Thymus (tissue), 14 donors: ENCODE results near the gene PEX6. TPM values are rescaled to one million over a fixed set of nuclear protein-coding genes. Genes with fewer than 3 reads are reported as not detected.

Source experiments
- DNase-seq, 9 donors: peaks; one replicate each; pipeline ENCODE4 v3.0.0-alpha.2; 2013; ENCODE audit warnings: low spot score in 9 of 9, low read depth in 6 of 9, missing footprints in 1 of 9
- H3K27ac ChIP-seq, 2 donors: one replicate each; pipeline ENCODE4 v1.5.1; 2013; ENCODE audit warnings: control low read depth in 1 of 2, low read depth in 1 of 2, low read length in 1 of 2, mild to moderate bottlenecking in 1 of 2, moderate library complexity in 1 of 2
- H3K27me3 ChIP-seq, 2 donors: one replicate each; pipeline ENCODE4 v1.5.1; 2013; ENCODE audit warnings: low read length in 1 of 2; ENCODE audit not compliant: control insufficient read depth in 2 of 2, insufficient read depth in 1 of 2
- H3K36me3 ChIP-seq, 2 donors: one replicate each; pipeline ENCODE4 v1.5.1; 2013; ENCODE audit warnings: low read length in 1 of 2, mild to moderate bottlenecking in 1 of 2, moderate library complexity in 1 of 2; ENCODE audit not compliant: control insufficient read depth in 2 of 2, insufficient read depth in 2 of 2
- H3K4me1 ChIP-seq, 2 donors: one replicate each; pipeline ENCODE4 v1.5.1; 2013; ENCODE audit warnings: low read length in 2 of 2; ENCODE audit not compliant: control insufficient read depth in 2 of 2, insufficient read depth in 2 of 2
- H3K4me3 ChIP-seq, 2 donors: one replicate each; pipeline ENCODE4 v1.5.1; 2013; ENCODE audit warnings: low read length in 2 of 2, control low read depth in 1 of 2, mild to moderate bottlenecking in 1 of 2
- H3K9me3 ChIP-seq, 2 donors: one replicate each; pipeline ENCODE4 v1.5.1; 2013; ENCODE audit warnings: low read length in 1 of 2, mild to moderate bottlenecking in 1 of 2; ENCODE audit not compliant: control insufficient read depth in 2 of 2, insufficient read depth in 1 of 2
- WGBS: extraction: QIAGEN DNeasy Blood & Tissue Kit; methylation state at CpG from one replicate; pipeline ENCODE4 v1.1.7; 2013; 5-methylcytosine and 5-hydroxymethylcytosine counted together
- long read RNA-seq, 10 donors: transcript quantifications; one replicate each; lab custom pipeline, GENCODE V29; 2026
- polyA plus RNA-seq: library from polyadenylated mRNA; stranded (reverse); fragments of 200-250 nt; gene quantifications from one replicate; pipeline ENCODE4 v1.2.3, GENCODE V29; 2013
- total RNA-seq: library from RNA; stranded (reverse); fragments of 120-200 nt; gene quantifications from one replicate; pipeline ENCODE4 v1.2.4, GENCODE V29; 2013
- donor health status: healthy.

The PEX6 gene, protein sequence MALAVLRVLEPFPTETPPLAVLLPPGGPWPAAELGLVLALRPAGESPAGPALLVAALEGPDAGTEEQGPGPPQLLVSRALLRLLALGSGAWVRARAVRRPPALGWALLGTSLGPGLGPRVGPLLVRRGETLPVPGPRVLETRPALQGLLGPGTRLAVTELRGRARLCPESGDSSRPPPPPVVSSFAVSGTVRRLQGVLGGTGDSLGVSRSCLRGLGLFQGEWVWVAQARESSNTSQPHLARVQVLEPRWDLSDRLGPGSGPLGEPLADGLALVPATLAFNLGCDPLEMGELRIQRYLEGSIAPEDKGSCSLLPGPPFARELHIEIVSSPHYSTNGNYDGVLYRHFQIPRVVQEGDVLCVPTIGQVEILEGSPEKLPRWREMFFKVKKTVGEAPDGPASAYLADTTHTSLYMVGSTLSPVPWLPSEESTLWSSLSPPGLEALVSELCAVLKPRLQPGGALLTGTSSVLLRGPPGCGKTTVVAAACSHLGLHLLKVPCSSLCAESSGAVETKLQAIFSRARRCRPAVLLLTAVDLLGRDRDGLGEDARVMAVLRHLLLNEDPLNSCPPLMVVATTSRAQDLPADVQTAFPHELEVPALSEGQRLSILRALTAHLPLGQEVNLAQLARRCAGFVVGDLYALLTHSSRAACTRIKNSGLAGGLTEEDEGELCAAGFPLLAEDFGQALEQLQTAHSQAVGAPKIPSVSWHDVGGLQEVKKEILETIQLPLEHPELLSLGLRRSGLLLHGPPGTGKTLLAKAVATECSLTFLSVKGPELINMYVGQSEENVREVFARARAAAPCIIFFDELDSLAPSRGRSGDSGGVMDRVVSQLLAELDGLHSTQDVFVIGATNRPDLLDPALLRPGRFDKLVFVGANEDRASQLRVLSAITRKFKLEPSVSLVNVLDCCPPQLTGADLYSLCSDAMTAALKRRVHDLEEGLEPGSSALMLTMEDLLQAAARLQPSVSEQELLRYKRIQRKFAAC
- 14.6 TPM for total RNA-seq
- 16.6 TPM for polyA plus RNA-seq
- long read RNA-seq, donor 1 = 0 reads
- long read RNA-seq, donor 2 = 0 reads
- long read RNA-seq, donor 3, partial matches to known transcripts = 6 of 6 reads
- long read RNA-seq, donor 3, other reads (novel, unspliced or antisense) = 0 of 6 reads
- long read RNA-seq, donor 4, partial matches to known transcripts = 51 of 80 reads
- long read RNA-seq, donor 4, other reads (novel, unspliced or antisense) = 27 of 80 reads
- long read RNA-seq, donor 5, transcript PEX6-202 (17 exons, 3,478 nt) = major isoform, 5 of 11 reads
- long read RNA-seq, donor 5, partial matches to known transcripts = 6 of 11 reads
- long read RNA-seq, donor 5, other reads (novel, unspliced or antisense) = 0 of 11 reads
- long read RNA-seq, donor 6, partial matches to known transcripts = 0 of 3 reads
- long read RNA-seq, donor 6, other reads (novel, unspliced or antisense) = 0 of 3 reads
- long read RNA-seq, donor 7, partial matches to known transcripts = 46 of 81 reads
- long read RNA-seq, donor 7, other reads (novel, unspliced or antisense) = 35 of 81 reads
- long read RNA-seq, donor 8 = 0 reads
- long read RNA-seq, donor 9, partial matches to known transcripts = 0 of 2 reads
- long read RNA-seq, donor 9, other reads (novel, unspliced or antisense) = 0 of 2 reads
- long read RNA-seq, donor 10, partial matches to known transcripts = 0 of 1 reads
- long read RNA-seq, donor 10, other reads (novel, unspliced or antisense) = 0 of 1 reads

DNA sequence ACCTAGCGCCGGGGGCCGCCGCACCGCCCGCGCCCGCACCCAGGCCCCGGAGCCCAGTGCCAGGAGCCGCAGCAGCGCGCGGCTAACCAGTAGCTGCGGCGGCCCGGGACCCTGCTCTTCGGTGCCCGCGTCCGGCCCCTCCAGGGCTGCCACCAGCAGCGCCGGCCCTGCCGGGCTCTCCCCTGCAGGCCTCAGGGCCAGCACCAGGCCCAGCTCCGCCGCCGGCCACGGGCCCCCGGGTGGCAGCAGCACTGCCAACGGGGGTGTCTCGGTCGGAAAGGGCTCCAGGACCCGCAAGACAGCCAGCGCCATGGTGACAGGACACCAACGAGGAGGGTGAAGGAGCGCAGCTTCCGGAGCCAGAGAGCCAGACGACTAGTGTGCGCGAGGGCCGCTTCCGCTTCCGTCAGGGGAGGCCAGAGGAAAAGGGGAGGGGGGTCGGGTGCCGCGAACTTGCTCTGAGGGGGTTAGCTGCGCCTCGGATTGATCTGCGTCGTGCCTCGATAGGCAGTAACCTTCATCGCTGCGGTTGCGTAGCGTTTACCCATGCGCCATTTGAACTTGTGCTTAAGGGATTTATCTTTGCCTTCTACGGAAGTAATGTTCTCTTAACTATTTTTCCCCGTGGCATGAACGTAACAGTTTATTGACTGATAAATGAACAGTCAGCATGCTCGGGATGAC, at the start of gene PEX6:
TSS of gene PEX6 (minus strand) at position 343 of the 684 bp plus-strand sequence. CDS start at position 312, 31 bp downstream.
- peak within 1 kb of the TSS; percentile 85 to 99 for H3K4me3 ChIP-seq
- H3K9me3 ChIP-seq = peaks cover 0 to 2% of the 10 kb centered on the region in 2 donors
- no peaks in the 10 kb centered on the region for H3K27me3 ChIP-seq
- H3K27ac ChIP-seq = peak within 1 kb of the TSS; percentile 91 to 98
- peak; percentile 83 to 97 (median 91) for DNase-seq
- H3K36me3 ChIP-seq = peaks cover 2 to 11% of the 10 kb centered on the region in 2 donors
- H3K4me1 ChIP-seq = peaks cover 12 to 39% of the 10 kb centered on the region in 2 donors
- WGBS = under 1% methylated on average over 59 of the region's 59 CpGs

DNA sequence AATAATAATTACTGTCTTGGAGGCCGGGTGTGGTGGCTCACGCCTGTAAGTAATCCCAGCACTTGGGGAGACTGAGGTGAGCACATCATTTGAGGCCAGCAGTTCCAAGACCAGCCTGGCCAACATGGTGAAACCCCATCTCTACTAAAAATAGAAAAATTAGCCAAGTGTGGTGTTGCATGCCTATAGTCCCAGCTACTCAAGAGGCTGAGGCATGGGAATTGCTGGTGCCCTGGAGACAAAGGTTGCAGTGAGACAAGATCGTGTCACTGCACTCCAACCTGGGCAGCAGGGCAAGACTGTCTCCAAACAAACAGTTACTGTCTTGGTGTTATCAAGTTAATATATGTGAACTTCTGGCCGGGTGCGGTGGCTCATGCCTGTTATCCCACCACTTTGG, 47.4 kb upstream of the PEX6 start:
- Histone ChIP-seq H3K27ac (no peak overlapping the region), H3K36me3 (peaks cover 65 to 74% of the 10 kb centered on the region in 2 donors), H3K4me1 (peaks cover 3 to 13% of the 10 kb centered on the region in 2 donors), H3K27me3 (no peaks in the 10 kb centered on the region), H3K9me3 (no peaks in the 10 kb centered on the region), H3K4me3 (no peak overlapping the region)
- DNase-seq = no peak
- 99% methylated on average over 5 of the region's 5 CpGs for WGBS

DNA sequence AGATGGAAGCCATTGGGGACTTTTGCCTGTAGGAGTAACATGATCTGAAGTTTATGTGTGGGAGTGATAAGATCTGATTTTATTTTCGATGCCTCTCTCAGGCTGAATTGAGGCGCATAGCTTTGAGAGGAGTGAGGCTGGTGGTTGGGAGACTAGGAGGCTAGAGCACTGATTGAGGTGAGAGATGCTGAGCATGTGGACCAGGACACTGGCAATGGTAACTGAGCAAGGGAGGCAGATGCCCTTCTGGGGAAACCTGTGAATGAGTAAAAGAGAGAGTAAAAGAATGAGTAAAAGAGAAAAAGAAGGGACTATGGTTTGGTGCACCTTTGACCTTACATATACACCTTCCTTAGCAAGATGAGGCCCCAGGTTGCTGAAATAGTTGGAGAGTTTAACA, 45.5 kb upstream of the PEX6 start:
- Histone ChIP-seq H3K27ac (no peak overlapping the region), H3K36me3 (peaks cover 58 to 76% of the 10 kb centered on the region in 2 donors), H3K9me3 (peaks cover 0 to 5% of the 10 kb centered on the region in 2 donors), H3K4me3 (no peak overlapping the region), H3K27me3 (no peaks in the 10 kb centered on the region), H3K4me1 (peaks cover 8 to 21% of the 10 kb centered on the region in 2 donors)
- WGBS = 100% methylated on average over 2 of the region's 2 CpGs
- no peak for DNase-seq

GRCh38 chr6:43021270-43022047, 42.5 kb upstream of the PEX6 start, which contains the start of gene RRP36:
RRP36 (plus strand) TSS chr6:43021623; CDS start chr6:43021655, 32 bp downstream.
- Histone ChIP-seq H3K27ac (peak within 1 kb of the TSS; percentile 87 to 92), H3K36me3 (peaks cover 59 to 77% of the 10 kb centered on the region in 2 donors), H3K4me1 (peaks cover 8 to 36% of the 10 kb centered on the region in 2 donors)

DNA sequence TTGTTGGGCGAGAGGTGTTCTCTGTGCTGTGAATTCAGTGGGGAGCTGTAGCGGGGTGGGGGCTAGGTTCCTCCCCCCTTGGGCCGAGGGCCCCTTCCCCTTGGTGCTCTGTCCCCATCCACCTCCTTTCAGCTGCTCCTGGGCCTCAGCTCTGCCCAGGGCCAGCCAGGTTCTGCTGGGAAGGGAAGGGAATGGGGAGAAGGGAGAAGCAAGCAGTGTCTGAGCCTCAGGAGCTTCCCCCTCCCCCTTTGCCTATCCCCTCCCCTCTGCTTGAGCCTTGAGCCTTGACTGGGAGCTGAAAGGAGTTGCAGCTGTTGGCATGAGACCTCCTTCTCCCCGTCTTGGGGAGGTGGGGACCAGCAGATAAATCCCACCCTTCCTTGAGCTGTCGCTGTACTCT, 41.9 kb upstream of the PEX6 start:
- WGBS = 83% methylated on average over 5 of the region's 5 CpGs
- H3K36me3 ChIP-seq = peaks cover 58 to 75% of the 10 kb centered on the region in 2 donors
- peak overlapping the region; percentile 73 to 87 for H3K27ac ChIP-seq
- no peak for DNase-seq
- H3K4me3 ChIP-seq = peak overlapping the region; percentile 83 to 84
- peaks cover 1 to 5% of the 10 kb centered on the region in 2 donors for H3K9me3 ChIP-seq
- H3K4me1 ChIP-seq = peaks cover 8 to 42% of the 10 kb centered on the region in 2 donors
- no peaks in the 10 kb centered on the region for H3K27me3 ChIP-seq

More at GRCh38 chr6:43021270-43022047, 42.5 kb upstream of the PEX6 start, which contains the start of gene RRP36:
- H3K27me3 ChIP-seq = no peaks in the 10 kb centered on the region
- peak within 1 kb of the TSS; percentile 83 to 84 for H3K4me3 ChIP-seq
- DNase-seq = peak in 8 of 9 donors; percentile 24 to 71 (median 40)
- WGBS = 2% methylated on average over 56 of the region's 56 CpGs
- H3K9me3 ChIP-seq = peaks cover 1 to 5% of the 10 kb centered on the region in 2 donors

DNA sequence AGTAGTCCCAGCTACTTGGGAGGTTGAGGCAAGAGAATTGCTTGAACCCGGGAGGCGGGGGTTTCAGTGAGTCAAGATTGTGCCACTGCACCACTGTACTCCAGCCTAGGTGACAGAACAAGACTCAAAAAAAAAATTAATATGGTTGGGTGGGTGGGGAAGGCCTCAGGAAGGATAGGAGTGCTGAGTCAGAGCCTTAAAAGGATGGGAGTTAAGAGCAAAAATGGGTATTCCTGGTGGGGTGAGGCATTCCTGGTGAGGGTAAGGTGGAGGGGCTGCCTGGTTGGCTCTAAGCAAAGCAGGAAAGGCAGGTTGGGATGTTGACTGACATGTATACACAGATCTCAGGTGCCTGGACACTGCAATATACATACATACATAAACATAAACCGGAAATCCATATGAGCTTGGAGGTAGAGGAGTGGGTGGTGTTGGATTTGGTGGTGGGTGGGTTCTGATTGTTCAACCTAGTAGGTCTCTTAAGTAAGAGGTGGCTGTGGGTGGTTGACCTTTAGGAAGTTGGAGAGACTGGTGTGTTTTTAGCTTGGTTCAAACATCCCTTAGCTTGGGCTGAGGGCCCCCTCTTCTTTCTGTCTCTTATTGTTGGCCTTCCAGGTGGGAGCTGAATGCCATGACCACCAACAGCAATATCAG, 41.2 kb upstream of the PEX6 start:
- peaks cover 54 to 69% of the 10 kb centered on the region in 2 donors for H3K36me3 ChIP-seq
- 98% methylated on average over 3 of the region's 3 CpGs for WGBS
- peaks cover 1 to 5% of the 10 kb centered on the region in 2 donors for H3K9me3 ChIP-seq
- no peaks in the 10 kb centered on the region for H3K27me3 ChIP-seq
- no peak for DNase-seq
- H3K4me3 ChIP-seq = no peak overlapping the region
- H3K27ac ChIP-seq = no peak overlapping the region
- H3K4me1 ChIP-seq = peaks cover 10 to 48% of the 10 kb centered on the region in 2 donors

GRCh38 chr6:43019152-43019551, 40.2 kb upstream of the PEX6 start:
- WGBS = over 99% methylated on average over 2 of the region's 2 CpGs
- Histone ChIP-seq H3K4me1 (peaks cover 17 to 57% of the 10 kb centered on the region in 2 donors), H3K4me3 (no peak overlapping the region), H3K36me3 (peaks cover 43 to 59% of the 10 kb centered on the region in 2 donors), H3K27ac (peak overlapping the region in 1 of 2 donors; percentile 49), H3K27me3 (no peaks in the 10 kb centered on the region), H3K9me3 (peaks cover 1 to 5% of the 10 kb centered on the region in 2 donors)
- no peak for DNase-seq
